GM23338 (cell line): Measurements from ENCODE around the gene USP50. TPM values are rescaled to one million over a fixed set of nuclear protein-coding genes. Genes with fewer than 3 reads are reported as not detected.

ENCODE experiments used
- ATAC-seq: fragments of 200-7000 bp; cut with Tn5 transposase; 3 replicates; pipeline ENCODE4 v1.9.1; 2020
- DNase-seq: peaks from one replicate; pipeline ENCODE4 v3.0.0-alpha.2; 2015; ENCODE audit warnings: low spot score
- H2AFZ ChIP-seq: fragments of 200-600 bp; sonication (generic); 2 replicates; pipeline ENCODE4 v1.8.0; 2016; ENCODE audit warnings: antibody characterized with exemption, mild to moderate bottlenecking, moderate library complexity
- H3F3A ChIP-seq: fragments of 200-600 bp; sonication (generic); replicated peaks from 2 replicates; pipeline ENCODE4 v1.8.0; 2017; ENCODE audit warnings: antibody characterized with exemption, mixed run types, low read depth
- H3K27ac ChIP-seq: fragments of 200-600 bp; sonication (generic); 2 replicates; pipeline ENCODE4 v1.6.1; 2016; ENCODE audit warnings: low read depth
- H3K27me3 ChIP-seq: fragments of 200-600 bp; sonication (generic); 2 replicates; pipeline ENCODE4 v1.8.0; 2016; ENCODE audit warnings: mild to moderate bottlenecking, mixed run types, moderate library complexity; ENCODE audit not compliant: insufficient read depth
- H3K36me3 ChIP-seq: fragments of 200-600 bp; sonication (generic); 2 replicates; pipeline ENCODE4 v1.8.0; 2016; ENCODE audit warnings: mild to moderate bottlenecking; ENCODE audit not compliant: insufficient read depth
- H3K4me1 ChIP-seq: fragments of 200-600 bp; sonication (generic); 2 replicates; pipeline ENCODE4 v1.8.0; 2016; ENCODE audit warnings: mild to moderate bottlenecking, moderate library complexity; ENCODE audit not compliant: insufficient read depth
- H3K4me2 ChIP-seq: fragments of 200-600 bp; sonication (generic); 2 replicates; pipeline ENCODE4 v1.7.1; 2017; ENCODE audit warnings: mixed run types
- H3K4me3 ChIP-seq: fragments of 200-600 bp; sonication (generic); 2 replicates; pipeline ENCODE4 v1.6.1; 2016; ENCODE audit warnings: mixed run types
- H3K79me2 ChIP-seq: fragments of 200-600 bp; sonication (generic); replicated peaks from 2 replicates; pipeline ENCODE4 v1.8.0; 2017; ENCODE audit warnings: mild to moderate bottlenecking; ENCODE audit not compliant: insufficient read depth
- H3K9me2 ChIP-seq: fragments of 200-600 bp; sonication (generic); 2 replicates; pipeline ENCODE4 v1.8.0; 2017; ENCODE audit not compliant: insufficient read depth
- H4K20me1 ChIP-seq: fragments of 200-600 bp; sonication (generic); replicated peaks from 2 replicates; pipeline ENCODE4 v1.8.0; 2017; ENCODE audit warnings: mild to moderate bottlenecking; ENCODE audit not compliant: insufficient read depth
- H3K27ac Mint-ChIP-seq: 2 replicates; pipeline ENCODE4 v1.8.0; 2020; ENCODE audit warnings: inconsistent platforms, mild to moderate bottlenecking, moderate library complexity, mixed read lengths
- H3K27me3 Mint-ChIP-seq: 3 replicates; pipeline ENCODE4 v1.8.0; 2022; ENCODE audit warnings: low read depth, mild to moderate bottlenecking, moderate library complexity, mixed read lengths, inconsistent platforms; ENCODE audit not compliant: insufficient read depth, poor library complexity
- H3K36me3 Mint-ChIP-seq: 3 replicates; pipeline ENCODE4 v1.8.0; 2021; ENCODE audit warnings: low read depth, mild to moderate bottlenecking, inconsistent platforms, moderate library complexity, mixed read lengths
- H3K4me1 Mint-ChIP-seq: 3 replicates; pipeline ENCODE4 v1.8.0; 2020; ENCODE audit warnings: mild to moderate bottlenecking, inconsistent platforms, mixed read lengths
- H3K4me3 Mint-ChIP-seq: 3 replicates; pipeline ENCODE4 v1.8.0; 2021; ENCODE audit warnings: moderate library complexity, mild to moderate bottlenecking, inconsistent platforms, mixed read lengths
- H3K9me3 Mint-ChIP-seq: 3 replicates; pipeline ENCODE4 v1.8.0; 2020; ENCODE audit warnings: moderate library complexity, mild to moderate bottlenecking, inconsistent platforms, mixed read lengths
- CREB1 ChIP-seq: fragments of 250-450 bp; sonication (Bioruptor Pico); IDR thresholded peaks from 2 replicates; pipeline ENCODE4 v1.5.0; 2020; ENCODE audit warnings: low read depth, mild to moderate bottlenecking, moderate library complexity
- EZH2 ChIP-seq: fragments of 200-600 bp; sonication (generic); IDR thresholded peaks from one replicate; pipeline ENCODE4 v1.8.0; 2017; ENCODE audit warnings: antibody characterized with exemption, mild to moderate bottlenecking, low read depth; ENCODE audit not compliant: unreplicated experiment
- EZH2phosphoT487 ChIP-seq: fragments of 200-600 bp; sonication (generic); IDR thresholded peaks from one replicate; pipeline ENCODE4 v1.8.1; 2018; ENCODE audit warnings: antibody characterized with exemption; ENCODE audit not compliant: unreplicated experiment
- JUNB ChIP-seq: IDR thresholded peaks from one replicate; pipeline ENCODE4 v1.6.1; 2016; ENCODE audit warnings: antibody characterized with exemption; ENCODE audit not compliant: unreplicated experiment
- NANOG ChIP-seq: IDR thresholded peaks from 2 replicates; pipeline ENCODE4 v1.6.1; 2016; ENCODE audit warnings: antibody characterized with exemption, borderline replicate concordance
- POLR2AphosphoS5 ChIP-seq: IDR thresholded peaks from 2 replicates; pipeline ENCODE4 v1.6.1; 2016; ENCODE audit warnings: antibody characterized with exemption, low read depth
- STAT1 ChIP-seq: IDR thresholded peaks from one replicate; pipeline ENCODE4 v1.6.1; 2016; ENCODE audit warnings: antibody characterized with exemption; ENCODE audit not compliant: unreplicated experiment
- ZNF114 ChIP-seq: fragments of 250-450 bp; sonication (Bioruptor Pico); IDR thresholded peaks from 2 replicates; pipeline ENCODE4 v1.5.0; 2020; ENCODE audit warnings: mild to moderate bottlenecking, moderate library complexity
- ZNF331 ChIP-seq: fragments of 250-450 bp; sonication (Bioruptor Pico); IDR thresholded peaks from 2 replicates; pipeline ENCODE4 v1.5.0; 2020; ENCODE audit warnings: low read depth, mild to moderate bottlenecking, moderate library complexity
- polyA plus RNA-seq: library from polyadenylated mRNA; unstranded; fragments of >200 nt; fragmentation: Nextera tagmentation; extraction: Ambion mirVana; gene quantifications from 2 replicates; pipeline ENCODE4 v1.2.1, GENCODE V29; 2016
- total RNA-seq: library from RNA; depleted of rRNA; stranded (reverse); fragments of >200 nt; shearing (Covaris generic); gene quantifications from 2 replicates; pipeline ENCODE4 v1.2.3, GENCODE V29; 2014
- TF ChIP-seq, protein P1 (sequence below), 2 experiments: fragments of 200-600 bp in 1 of 2; sonication (generic) in 1 of 2; conservative IDR thresholded peaks; 2 replicates each; pipeline versions ENCODE4 v1.5.1 to v1.6.1; 2016 to 2017; ENCODE audit warnings: antibody characterized with exemption in 2 of 2, low read depth in 2 of 2, mild to moderate bottlenecking in 2 of 2, moderate library complexity in 1 of 2
- TF ChIP-seq, protein P2 (sequence below): IDR thresholded peaks from one replicate; pipeline ENCODE4 v1.6.1; 2018; ENCODE audit warnings: antibody characterized with exemption; ENCODE audit not compliant: unreplicated experiment
- TF ChIP-seq, protein P3 (sequence below): fragments of 250-450 bp; sonication (Bioruptor Pico); IDR thresholded peaks from 2 replicates; pipeline ENCODE4 v1.5.0; 2020; ENCODE audit warnings: mild to moderate bottlenecking, moderate library complexity
- TF ChIP-seq, protein P4 (sequence below): IDR thresholded peaks from 2 replicates; pipeline ENCODE4 v1.6.1; 2016; ENCODE audit warnings: antibody characterized with exemption

USP50 gene
- total and polyA plus RNA-seq, 2 experiments from 2014 or later: 6.3 TPM; not detected in 1

DNA sequence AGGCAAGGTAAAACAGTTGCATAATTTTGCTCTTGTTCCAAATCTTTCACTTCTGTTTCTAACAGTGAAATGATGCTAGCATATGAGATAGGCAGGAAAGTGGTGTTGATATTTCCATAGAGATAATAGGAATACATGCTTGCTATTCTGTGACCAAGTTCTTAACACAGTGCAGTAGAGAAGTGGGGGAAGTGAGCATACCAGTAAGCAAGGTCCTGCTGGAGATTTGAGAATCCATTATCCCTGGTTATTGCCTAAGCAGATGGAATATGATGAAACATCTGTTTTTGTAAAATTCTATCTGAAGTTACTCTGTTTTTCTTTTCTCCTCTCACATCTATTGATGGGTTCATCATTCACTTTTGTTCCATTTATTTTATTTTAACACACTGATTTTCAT lies 93.5 kb downstream of the USP50 start:
- Mint-ChIP-seq H3K9me3 (no peaks in the 10 kb centered on the region), H3K36me3 (peaks cover 39% of the 10 kb centered on the region), H3K4me1 (no peaks in the 10 kb centered on the region), H3K4me3 (no peak overlapping the region), H3K27me3 (no peaks in the 10 kb centered on the region), H3K27ac (no peak overlapping the region)
- no peak for TF ChIP-seq STAT1
- no peak for TF ChIP-seq JUNB
- no peak for TF ChIP-seq ZNF114 (CRISPR knock-in tag)
- TF ChIP-seq ZNF331 (CRISPR knock-in tag): no peak
- no peak for TF ChIP-seq EZH2
- no peak for TF ChIP-seq EZH2phosphoT487
- TF ChIP-seq, protein P1, sequence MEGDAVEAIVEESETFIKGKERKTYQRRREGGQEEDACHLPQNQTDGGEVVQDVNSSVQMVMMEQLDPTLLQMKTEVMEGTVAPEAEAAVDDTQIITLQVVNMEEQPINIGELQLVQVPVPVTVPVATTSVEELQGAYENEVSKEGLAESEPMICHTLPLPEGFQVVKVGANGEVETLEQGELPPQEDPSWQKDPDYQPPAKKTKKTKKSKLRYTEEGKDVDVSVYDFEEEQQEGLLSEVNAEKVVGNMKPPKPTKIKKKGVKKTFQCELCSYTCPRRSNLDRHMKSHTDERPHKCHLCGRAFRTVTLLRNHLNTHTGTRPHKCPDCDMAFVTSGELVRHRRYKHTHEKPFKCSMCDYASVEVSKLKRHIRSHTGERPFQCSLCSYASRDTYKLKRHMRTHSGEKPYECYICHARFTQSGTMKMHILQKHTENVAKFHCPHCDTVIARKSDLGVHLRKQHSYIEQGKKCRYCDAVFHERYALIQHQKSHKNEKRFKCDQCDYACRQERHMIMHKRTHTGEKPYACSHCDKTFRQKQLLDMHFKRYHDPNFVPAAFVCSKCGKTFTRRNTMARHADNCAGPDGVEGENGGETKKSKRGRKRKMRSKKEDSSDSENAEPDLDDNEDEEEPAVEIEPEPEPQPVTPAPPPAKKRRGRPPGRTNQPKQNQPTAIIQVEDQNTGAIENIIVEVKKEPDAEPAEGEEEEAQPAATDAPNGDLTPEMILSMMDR (conservative IDR thresholded peaks at IDR 0.05; ENCODE audit: low read depth in 2 of 2): no peak
- no peak for TF ChIP-seq CREB1 (CRISPR knock-in tag)
- TF ChIP-seq, protein P2, sequence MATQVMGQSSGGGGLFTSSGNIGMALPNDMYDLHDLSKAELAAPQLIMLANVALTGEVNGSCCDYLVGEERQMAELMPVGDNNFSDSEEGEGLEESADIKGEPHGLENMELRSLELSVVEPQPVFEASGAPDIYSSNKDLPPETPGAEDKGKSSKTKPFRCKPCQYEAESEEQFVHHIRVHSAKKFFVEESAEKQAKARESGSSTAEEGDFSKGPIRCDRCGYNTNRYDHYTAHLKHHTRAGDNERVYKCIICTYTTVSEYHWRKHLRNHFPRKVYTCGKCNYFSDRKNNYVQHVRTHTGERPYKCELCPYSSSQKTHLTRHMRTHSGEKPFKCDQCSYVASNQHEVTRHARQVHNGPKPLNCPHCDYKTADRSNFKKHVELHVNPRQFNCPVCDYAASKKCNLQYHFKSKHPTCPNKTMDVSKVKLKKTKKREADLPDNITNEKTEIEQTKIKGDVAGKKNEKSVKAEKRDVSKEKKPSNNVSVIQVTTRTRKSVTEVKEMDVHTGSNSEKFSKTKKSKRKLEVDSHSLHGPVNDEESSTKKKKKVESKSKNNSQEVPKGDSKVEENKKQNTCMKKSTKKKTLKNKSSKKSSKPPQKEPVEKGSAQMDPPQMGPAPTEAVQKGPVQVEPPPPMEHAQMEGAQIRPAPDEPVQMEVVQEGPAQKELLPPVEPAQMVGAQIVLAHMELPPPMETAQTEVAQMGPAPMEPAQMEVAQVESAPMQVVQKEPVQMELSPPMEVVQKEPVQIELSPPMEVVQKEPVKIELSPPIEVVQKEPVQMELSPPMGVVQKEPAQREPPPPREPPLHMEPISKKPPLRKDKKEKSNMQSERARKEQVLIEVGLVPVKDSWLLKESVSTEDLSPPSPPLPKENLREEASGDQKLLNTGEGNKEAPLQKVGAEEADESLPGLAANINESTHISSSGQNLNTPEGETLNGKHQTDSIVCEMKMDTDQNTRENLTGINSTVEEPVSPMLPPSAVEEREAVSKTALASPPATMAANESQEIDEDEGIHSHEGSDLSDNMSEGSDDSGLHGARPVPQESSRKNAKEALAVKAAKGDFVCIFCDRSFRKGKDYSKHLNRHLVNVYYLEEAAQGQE: no peak
- TF ChIP-seq NANOG: no peak
- TF ChIP-seq POLR2AphosphoS5: no peak
- TF ChIP-seq, protein P3, sequence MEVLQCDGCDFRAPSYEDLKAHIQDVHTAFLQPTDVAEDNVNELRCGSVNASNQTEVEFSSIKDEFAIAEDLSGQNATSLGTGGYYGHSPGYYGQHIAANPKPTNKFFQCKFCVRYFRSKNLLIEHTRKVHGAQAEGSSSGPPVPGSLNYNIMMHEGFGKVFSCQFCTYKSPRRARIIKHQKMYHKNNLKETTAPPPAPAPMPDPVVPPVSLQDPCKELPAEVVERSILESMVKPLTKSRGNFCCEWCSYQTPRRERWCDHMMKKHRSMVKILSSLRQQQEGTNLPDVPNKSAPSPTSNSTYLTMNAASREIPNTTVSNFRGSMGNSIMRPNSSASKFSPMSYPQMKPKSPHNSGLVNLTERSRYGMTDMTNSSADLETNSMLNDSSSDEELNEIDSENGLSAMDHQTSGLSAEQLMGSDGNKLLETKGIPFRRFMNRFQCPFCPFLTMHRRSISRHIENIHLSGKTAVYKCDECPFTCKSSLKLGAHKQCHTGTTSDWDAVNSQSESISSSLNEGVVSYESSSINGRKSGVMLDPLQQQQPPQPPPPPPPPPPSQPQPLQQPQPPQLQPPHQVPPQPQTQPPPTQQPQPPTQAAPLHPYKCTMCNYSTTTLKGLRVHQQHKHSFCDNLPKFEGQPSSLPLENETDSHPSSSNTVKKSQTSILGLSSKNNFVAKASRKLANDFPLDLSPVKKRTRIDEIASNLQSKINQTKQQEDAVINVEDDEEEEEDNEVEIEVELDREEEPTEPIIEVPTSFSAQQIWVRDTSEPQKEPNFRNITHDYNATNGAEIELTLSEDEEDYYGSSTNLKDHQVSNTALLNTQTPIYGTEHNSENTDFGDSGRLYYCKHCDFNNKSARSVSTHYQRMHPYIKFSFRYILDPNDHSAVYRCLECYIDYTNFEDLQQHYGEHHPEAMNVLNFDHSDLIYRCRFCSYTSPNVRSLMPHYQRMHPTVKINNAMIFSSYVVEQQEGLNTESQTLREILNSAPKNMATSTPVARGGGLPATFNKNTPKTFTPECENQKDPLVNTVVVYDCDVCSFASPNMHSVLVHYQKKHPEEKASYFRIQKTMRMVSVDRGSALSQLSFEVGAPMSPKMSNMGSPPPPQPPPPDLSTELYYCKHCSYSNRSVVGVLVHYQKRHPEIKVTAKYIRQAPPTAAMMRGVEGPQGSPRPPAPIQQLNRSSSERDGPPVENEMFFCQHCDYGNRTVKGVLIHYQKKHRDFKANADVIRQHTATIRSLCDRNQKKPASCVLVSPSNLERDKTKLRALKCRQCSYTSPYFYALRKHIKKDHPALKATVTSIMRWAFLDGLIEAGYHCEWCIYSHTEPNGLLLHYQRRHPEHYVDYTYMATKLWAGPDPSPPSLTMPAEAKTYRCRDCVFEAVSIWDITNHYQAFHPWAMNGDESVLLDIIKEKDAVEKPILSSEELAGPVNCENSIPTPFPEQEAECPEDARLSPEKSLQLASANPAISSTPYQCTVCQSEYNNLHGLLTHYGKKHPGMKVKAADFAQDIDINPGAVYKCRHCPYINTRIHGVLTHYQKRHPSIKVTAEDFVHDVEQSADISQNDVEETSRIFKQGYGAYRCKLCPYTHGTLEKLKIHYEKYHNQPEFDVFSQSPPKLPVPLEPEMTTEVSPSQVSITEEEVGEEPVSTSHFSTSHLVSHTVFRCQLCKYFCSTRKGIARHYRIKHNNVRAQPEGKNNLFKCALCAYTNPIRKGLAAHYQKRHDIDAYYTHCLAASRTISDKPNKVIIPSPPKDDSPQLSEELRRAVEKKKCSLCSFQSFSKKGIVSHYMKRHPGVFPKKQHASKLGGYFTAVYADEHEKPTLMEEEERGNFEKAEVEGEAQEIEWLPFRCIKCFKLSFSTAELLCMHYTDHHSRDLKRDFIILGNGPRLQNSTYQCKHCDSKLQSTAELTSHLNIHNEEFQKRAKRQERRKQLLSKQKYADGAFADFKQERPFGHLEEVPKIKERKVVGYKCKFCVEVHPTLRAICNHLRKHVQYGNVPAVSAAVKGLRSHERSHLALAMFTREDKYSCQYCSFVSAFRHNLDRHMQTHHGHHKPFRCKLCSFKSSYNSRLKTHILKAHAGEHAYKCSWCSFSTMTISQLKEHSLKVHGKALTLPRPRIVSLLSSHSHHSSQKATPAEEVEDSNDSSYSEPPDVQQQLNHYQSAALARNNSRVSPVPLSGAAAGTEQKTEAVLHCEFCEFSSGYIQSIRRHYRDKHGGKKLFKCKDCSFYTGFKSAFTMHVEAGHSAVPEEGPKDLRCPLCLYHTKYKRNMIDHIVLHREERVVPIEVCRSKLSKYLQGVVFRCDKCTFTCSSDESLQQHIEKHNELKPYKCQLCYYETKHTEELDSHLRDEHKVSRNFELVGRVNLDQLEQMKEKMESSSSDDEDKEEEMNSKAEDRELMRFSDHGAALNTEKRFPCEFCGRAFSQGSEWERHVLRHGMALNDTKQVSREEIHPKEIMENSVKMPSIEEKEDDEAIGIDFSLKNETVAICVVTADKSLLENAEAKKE (CRISPR knock-in tag): no peak
- TF ChIP-seq, protein P4, sequence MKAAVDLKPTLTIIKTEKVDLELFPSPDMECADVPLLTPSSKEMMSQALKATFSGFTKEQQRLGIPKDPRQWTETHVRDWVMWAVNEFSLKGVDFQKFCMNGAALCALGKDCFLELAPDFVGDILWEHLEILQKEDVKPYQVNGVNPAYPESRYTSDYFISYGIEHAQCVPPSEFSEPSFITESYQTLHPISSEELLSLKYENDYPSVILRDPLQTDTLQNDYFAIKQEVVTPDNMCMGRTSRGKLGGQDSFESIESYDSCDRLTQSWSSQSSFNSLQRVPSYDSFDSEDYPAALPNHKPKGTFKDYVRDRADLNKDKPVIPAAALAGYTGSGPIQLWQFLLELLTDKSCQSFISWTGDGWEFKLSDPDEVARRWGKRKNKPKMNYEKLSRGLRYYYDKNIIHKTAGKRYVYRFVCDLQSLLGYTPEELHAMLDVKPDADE: no peak
- Histone ChIP-seq H3K36me3 (peaks cover 8% of the 10 kb centered on the region; the same call in 1 of the 2 replicates), H3K9me2 (no peaks in the 10 kb centered on the region), H4K20me1 (0 out of 2 replicates have a peak, but pooled peaks cover 12% of the 10 kb centered on the region), H3K27ac (no peak overlapping the region), H3K27me3 (no peaks in the 10 kb centered on the region), H3F3A (no peaks in the 10 kb centered on the region), H2AFZ (no peak overlapping the region), H3K4me1 (no peaks in the 10 kb centered on the region), H3K79me2 (peaks cover 30% of the 10 kb centered on the region), H3K4me3 (no peak overlapping the region), H3K4me2 (no peak overlapping the region)
- ATAC-seq (no peak), DNase-seq (no peak)
